ENCODE data around the gene FKBP2.

Gene FKBP2

GRCh38 chr11:64262271-64263002 lies 21.5 kb downstream of the FKBP2 start:
- peaks cover 22 to 25% of the 10 kb centered on the region in 2 donors for H3K4me1 ChIP-seq (ENCODE audit: control insufficient read depth in 1 of 2, insufficient read depth in 2 of 2, low read length in 2 of 2)
- H3K9ac ChIP-seq (ENCODE audit: low read depth in 1 of 2, low read length in 2 of 2) = no peak overlapping the region
- H3K27me3 ChIP-seq (ENCODE audit: control insufficient read depth in 1 of 2, insufficient read depth in 2 of 2, low read length in 2 of 2) = no peaks in the 10 kb centered on the region
- no peak overlapping the region for H3K27ac ChIP-seq (ENCODE audit: low read depth, low read length)
- no peaks in the 10 kb centered on the region for H3K9me3 ChIP-seq (ENCODE audit: control insufficient read depth in 1 of 2, low read length in 2 of 2)
- H3K36me3 ChIP-seq (ENCODE audit: control insufficient read depth in 1 of 2, insufficient read depth in 2 of 2, low read length in 2 of 2) = peaks cover 62 to 89% of the 10 kb centered on the region in 2 donors
- H3K4me3 ChIP-seq (ENCODE audit: low read depth in 1 of 2, low read length in 2 of 2) = no peak overlapping the region

DNA sequence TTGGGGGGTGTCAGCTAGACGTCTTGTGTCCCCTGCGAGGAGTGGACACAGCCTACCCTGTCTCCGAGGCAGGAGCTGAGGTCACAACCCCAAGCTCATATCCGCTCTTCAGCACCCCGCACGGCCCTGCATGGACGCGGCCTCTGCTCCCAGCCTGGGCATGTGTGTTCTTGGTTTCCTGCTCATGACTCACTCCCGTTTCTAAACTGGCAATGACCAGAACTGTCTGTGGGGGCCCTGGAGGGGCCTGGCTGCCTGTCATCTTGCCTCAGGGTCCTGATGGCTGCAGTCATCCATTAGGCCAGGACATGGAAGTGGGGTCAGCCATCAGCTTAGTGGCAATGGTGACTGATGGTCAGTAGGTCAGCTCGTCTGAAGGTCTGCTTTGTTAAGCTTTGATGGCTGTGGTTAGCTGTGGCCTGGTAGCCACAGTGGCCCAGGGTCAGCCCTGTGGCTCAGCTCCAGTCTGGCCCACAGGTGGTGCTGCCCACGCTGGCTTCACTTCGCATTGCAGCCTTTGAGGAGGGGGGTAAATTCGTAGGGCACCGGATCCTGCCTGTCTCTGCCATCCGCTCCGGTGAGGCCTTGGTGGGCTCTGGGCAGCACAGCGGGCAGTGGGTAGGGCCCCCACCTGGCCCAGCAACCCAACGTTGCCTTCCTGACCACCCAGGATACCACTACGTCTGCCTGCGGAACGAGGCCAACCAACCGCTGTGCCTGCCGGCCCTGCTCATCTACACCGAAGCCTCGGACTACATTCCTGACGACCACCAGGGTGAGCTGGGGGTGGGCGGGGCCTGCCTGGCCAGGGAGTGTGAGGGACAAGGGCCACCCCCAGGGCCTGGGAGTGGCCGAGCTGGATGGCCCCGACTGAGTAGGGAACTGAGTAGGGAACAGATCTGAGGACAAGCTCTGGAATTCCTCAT lies 22.4 kb downstream of the FKBP2 start:
- peaks cover 31 to 34% of the 10 kb centered on the region in 2 donors for H3K4me1 ChIP-seq (ENCODE audit: control insufficient read depth in 1 of 2, insufficient read depth in 2 of 2, low read length in 2 of 2)
- H3K36me3 ChIP-seq (ENCODE audit: control insufficient read depth in 1 of 2, insufficient read depth in 2 of 2, low read length in 2 of 2) = peaks cover 61 to 86% of the 10 kb centered on the region in 2 donors
- H3K9ac ChIP-seq (ENCODE audit: low read depth in 1 of 2, low read length in 2 of 2) = no peak overlapping the region
- no peaks in the 10 kb centered on the region for H3K9me3 ChIP-seq (ENCODE audit: control insufficient read depth in 1 of 2, low read length in 2 of 2)
- no peak overlapping the region for H3K27ac ChIP-seq (ENCODE audit: low read depth, low read length)
- H3K27me3 ChIP-seq (ENCODE audit: control insufficient read depth in 1 of 2, insufficient read depth in 2 of 2, low read length in 2 of 2) = no peaks in the 10 kb centered on the region
- no peak overlapping the region for H3K4me3 ChIP-seq (ENCODE audit: low read depth in 1 of 2, low read length in 2 of 2)

GRCh38 chr11:64263947-64264317 lies 23.0 kb downstream of the FKBP2 start:
- no peak overlapping the region for H3K9ac ChIP-seq (ENCODE audit: low read depth in 1 of 2, low read length in 2 of 2)
- H3K36me3 ChIP-seq (ENCODE audit: control insufficient read depth in 1 of 2, insufficient read depth in 2 of 2, low read length in 2 of 2) = peaks cover 62 to 80% of the 10 kb centered on the region in 2 donors
- peaks cover 34 to 40% of the 10 kb centered on the region in 2 donors for H3K4me1 ChIP-seq (ENCODE audit: control insufficient read depth in 1 of 2, insufficient read depth in 2 of 2, low read length in 2 of 2)
- no peak overlapping the region for H3K27ac ChIP-seq (ENCODE audit: low read depth, low read length)
- H3K4me3 ChIP-seq (ENCODE audit: low read depth in 1 of 2, low read length in 2 of 2) = no peak overlapping the region
- H3K9me3 ChIP-seq (ENCODE audit: control insufficient read depth in 1 of 2, low read length in 2 of 2) = no peaks in the 10 kb centered on the region
- H3K27me3 ChIP-seq (ENCODE audit: control insufficient read depth in 1 of 2, insufficient read depth in 2 of 2, low read length in 2 of 2) = no peaks in the 10 kb centered on the region

DNA sequence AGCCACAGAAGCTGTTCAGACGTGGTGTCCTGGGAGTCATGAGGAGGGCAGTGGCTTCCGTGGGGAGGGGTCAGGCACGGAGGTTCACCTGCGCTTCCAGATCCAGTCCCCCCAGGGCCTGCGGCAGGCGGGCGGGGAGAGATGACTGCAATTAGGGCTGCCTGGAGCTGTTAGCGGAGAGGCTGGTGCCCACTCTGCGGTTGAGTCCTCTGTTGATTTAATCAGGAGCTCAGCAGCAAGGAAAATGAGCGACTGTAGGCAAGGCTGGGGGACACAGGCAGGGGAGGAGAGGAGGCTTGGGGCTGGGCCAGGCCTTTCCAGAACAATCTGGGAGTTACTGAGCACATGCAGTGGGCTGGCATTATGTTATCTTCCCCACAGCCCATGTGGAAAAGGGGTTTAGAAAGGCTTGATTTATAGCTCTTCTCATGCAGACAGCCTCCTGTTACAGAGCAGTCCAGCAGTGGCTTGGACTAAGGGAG lies 23.5 kb downstream of the FKBP2 start:
- H3K4me3 ChIP-seq (ENCODE audit: low read depth in 1 of 2, low read length in 2 of 2) = no peak overlapping the region
- no peaks in the 10 kb centered on the region for H3K9me3 ChIP-seq (ENCODE audit: control insufficient read depth in 1 of 2, low read length in 2 of 2)
- H3K27me3 ChIP-seq (ENCODE audit: control insufficient read depth in 1 of 2, insufficient read depth in 2 of 2, low read length in 2 of 2) = no peaks in the 10 kb centered on the region
- no peak overlapping the region for H3K27ac ChIP-seq (ENCODE audit: low read depth, low read length)
- no peak overlapping the region for H3K9ac ChIP-seq (ENCODE audit: low read depth in 1 of 2, low read length in 2 of 2)
- peaks cover 61 to 75% of the 10 kb centered on the region in 2 donors for H3K36me3 ChIP-seq (ENCODE audit: control insufficient read depth in 1 of 2, insufficient read depth in 2 of 2, low read length in 2 of 2)
- H3K4me1 ChIP-seq (ENCODE audit: control insufficient read depth in 1 of 2, insufficient read depth in 2 of 2, low read length in 2 of 2) = peaks cover 36 to 39% of the 10 kb centered on the region in 2 donors

- H3K27ac ChIP-seq (ENCODE audit: low read depth, low read length) = no peak overlapping the region
- no peaks in the 10 kb centered on the region for H3K9me3 ChIP-seq (ENCODE audit: control insufficient read depth in 1 of 2, low read length in 2 of 2)
- peaks cover 36% of the 10 kb centered on the region in 2 donors for H3K4me1 ChIP-seq (ENCODE audit: control insufficient read depth in 1 of 2, insufficient read depth in 2 of 2, low read length in 2 of 2)
- H3K27me3 ChIP-seq (ENCODE audit: control insufficient read depth in 1 of 2, insufficient read depth in 2 of 2, low read length in 2 of 2) = no peaks in the 10 kb centered on the region
- peaks cover 51 to 64% of the 10 kb centered on the region in 2 donors for H3K36me3 ChIP-seq (ENCODE audit: control insufficient read depth in 1 of 2, insufficient read depth in 2 of 2, low read length in 2 of 2)
- H3K9ac ChIP-seq (ENCODE audit: low read depth in 1 of 2, low read length in 2 of 2) = no peak overlapping the region
- H3K4me3 ChIP-seq (ENCODE audit: low read depth in 1 of 2, low read length in 2 of 2) = no peak overlapping the region
Observed at GRCh38 chr11:64265176-64266160, 24.6 kb downstream of the FKBP2 start.

- Histone ChIP-seq H3K36me3 (ENCODE audit: control insufficient read depth in 1 of 2, insufficient read depth in 2 of 2, low read length in 2 of 2) (peaks cover 47 to 56% of the 10 kb centered on the region in 2 donors), H3K4me1 (ENCODE audit: control insufficient read depth in 1 of 2, insufficient read depth in 2 of 2, low read length in 2 of 2) (peaks cover 36 to 37% of the 10 kb centered on the region in 2 donors), H3K9me3 (ENCODE audit: control insufficient read depth in 1 of 2, low read length in 2 of 2) (no peaks in the 10 kb centered on the region), H3K27ac (ENCODE audit: low read depth, low read length) (no peak overlapping the region), H3K27me3 (ENCODE audit: control insufficient read depth in 1 of 2, insufficient read depth in 2 of 2, low read length in 2 of 2) (no peaks in the 10 kb centered on the region), H3K4me3 (ENCODE audit: low read depth in 1 of 2, low read length in 2 of 2) (no peak overlapping the region), H3K9ac (ENCODE audit: low read depth in 1 of 2, low read length in 2 of 2) (no peak overlapping the region)
Observed at GRCh38 chr11:64266339-64266738, 25.4 kb downstream of the FKBP2 start.

DNA sequence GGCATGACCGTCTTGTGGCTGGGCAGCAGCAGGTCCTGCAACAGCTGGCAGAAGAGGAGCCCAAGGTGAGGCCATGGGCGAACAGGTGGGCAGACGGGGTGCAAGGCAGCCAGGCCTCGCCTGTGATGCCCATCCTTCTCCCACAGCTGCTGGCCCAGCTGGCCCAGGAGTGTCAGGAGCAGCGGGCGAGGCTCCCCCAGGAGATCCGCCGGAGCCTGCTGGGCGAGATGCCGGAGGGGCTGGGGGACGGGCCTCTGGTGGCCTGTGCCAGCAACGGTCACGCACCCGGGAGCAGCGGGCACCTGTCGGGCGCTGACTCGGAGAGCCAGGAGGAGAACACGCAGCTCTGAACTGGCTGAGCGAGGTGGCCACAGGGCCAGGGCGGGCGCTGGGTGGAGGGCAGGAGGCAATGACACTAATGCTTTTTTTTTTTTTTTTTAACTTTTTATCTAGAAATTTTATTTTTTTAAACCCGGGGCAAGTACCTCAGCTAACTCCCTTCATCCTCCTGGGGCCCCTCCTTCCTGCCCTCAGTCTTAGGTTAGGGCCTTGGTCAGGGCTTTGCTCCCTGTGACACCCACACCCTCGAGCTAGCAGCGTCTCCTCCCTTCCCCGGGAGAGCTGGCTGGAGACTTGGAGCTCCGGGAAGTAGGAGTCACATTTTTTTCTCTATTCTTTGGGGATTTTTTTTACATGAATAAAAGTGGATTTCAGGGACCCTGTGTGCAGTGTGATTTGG lies 26.5 kb downstream of the FKBP2 start:
- Histone ChIP-seq H3K27ac (ENCODE audit: low read depth, low read length) (no peak overlapping the region), H3K36me3 (ENCODE audit: control insufficient read depth in 1 of 2, insufficient read depth in 2 of 2, low read length in 2 of 2) (peaks cover 41 to 46% of the 10 kb centered on the region in 2 donors), H3K9ac (ENCODE audit: low read depth in 1 of 2, low read length in 2 of 2) (peak overlapping the region; percentile 67 to 83), H3K4me1 (ENCODE audit: control insufficient read depth in 1 of 2, insufficient read depth in 2 of 2, low read length in 2 of 2) (peaks cover 46 to 47% of the 10 kb centered on the region in 2 donors), H3K27me3 (ENCODE audit: control insufficient read depth in 1 of 2, insufficient read depth in 2 of 2, low read length in 2 of 2) (no peaks in the 10 kb centered on the region), H3K9me3 (ENCODE audit: control insufficient read depth in 1 of 2, low read length in 2 of 2) (no peaks in the 10 kb centered on the region), H3K4me3 (ENCODE audit: low read depth in 1 of 2, low read length in 2 of 2) (no peak overlapping the region)

DNA sequence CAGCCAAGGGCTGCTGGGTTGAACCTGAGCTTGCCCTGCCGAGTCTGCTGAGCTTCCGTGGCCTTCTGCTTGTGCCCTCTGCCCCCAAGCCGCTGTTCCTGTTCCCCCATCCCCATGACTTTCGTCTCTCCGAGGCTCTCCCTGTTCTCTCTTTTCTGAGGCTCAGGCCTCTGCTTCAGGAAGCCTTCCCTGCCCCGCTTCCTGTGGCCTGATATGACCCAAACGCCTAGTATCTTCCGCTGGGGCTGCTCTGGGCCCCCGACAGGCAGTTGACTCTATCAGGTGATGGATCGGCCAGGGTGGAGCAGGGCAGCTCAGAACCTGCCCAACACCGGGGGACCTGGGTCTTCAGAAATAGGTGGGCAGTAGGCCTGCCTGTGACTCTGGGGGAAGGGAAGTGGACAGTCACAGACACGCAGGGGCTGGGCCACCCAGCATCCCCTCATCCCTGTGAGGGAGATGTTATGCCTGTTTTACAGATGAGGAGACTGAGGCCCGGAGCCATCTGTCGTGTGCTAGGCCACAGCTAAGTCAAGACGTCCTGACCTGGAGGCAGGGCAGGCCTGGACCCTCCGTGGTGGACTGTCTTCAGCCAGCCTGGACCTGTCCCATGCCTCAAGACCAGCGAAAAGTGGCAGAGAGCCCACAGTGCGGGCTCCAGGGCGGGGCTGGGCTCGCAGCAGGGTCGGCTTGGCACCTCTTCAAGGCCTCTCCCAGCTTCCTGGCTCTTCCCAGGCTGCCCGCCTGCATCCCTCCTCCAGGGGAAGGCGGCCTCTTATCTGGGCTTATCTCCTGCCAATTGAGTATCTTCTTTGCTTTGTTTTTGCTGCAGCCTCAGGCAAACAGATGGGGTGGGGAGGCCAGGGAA lies 27.4 kb downstream of the FKBP2 start:
- Histone ChIP-seq H3K4me3 (ENCODE audit: low read depth in 1 of 2, low read length in 2 of 2) (peak overlapping the region; percentile 71 to 77), H3K27me3 (ENCODE audit: control insufficient read depth in 1 of 2, insufficient read depth in 2 of 2, low read length in 2 of 2) (no peaks in the 10 kb centered on the region), H3K4me1 (ENCODE audit: control insufficient read depth in 1 of 2, insufficient read depth in 2 of 2, low read length in 2 of 2) (peaks cover 49 to 52% of the 10 kb centered on the region in 2 donors), H3K9me3 (ENCODE audit: control insufficient read depth in 1 of 2, low read length in 2 of 2) (no peaks in the 10 kb centered on the region), H3K9ac (ENCODE audit: low read depth in 1 of 2, low read length in 2 of 2) (peak overlapping the region; percentile 67 to 83), H3K36me3 (ENCODE audit: control insufficient read depth in 1 of 2, insufficient read depth in 2 of 2, low read length in 2 of 2) (peaks cover 35 to 37% of the 10 kb centered on the region in 2 donors), H3K27ac (ENCODE audit: low read depth, low read length) (peak overlapping the region; percentile 92)

Data from duodenal mucosa (tissue), 2 donors.